HPDE6-E6E7 (cell line): ENCODE results near the gene USP3.
"Not testable (repeated sequence)": the region's sequence is repeated elsewhere in the genome, so short reads cannot be mapped to it uniquely, and the experiment has no call there.

Experiments used
- DNase-seq: peaks from one replicate; pipeline ENCODE4 v3.0.0; 2011; ENCODE audit warnings: missing footprints; ENCODE audit errors: extremely low spot score

Gene USP3

DNA sequence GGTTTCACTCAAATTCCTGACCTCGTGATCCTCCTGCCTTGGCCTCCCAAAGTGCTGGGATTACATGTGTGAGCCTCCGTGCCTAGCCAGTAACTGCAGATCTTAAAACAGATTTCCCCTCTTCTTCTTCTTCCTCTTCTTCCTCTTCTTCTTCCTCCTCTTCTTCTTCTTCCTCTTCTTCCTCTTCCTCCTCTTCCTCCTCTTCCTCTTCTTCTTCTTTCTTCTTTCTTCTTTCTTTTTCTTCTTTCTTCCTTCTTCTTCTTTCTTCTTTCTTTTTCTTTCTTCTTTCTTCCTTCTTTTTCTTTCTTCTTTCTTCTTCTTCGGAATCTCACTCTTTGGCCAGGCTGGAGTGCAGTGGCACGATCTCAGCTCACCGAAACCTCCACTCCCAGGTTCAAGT, 7.8 kb downstream of the USP3 start:
- no peak for DNase-seq

- DNase-seq = no peak
These were observed 8.9 kb downstream of the USP3 start for GRCh38 chr15:63513271-63513670.

- DNase-seq = no peak
These were observed 9.3 kb downstream of the USP3 start for GRCh38 chr15:63513728-63514127.

DNA sequence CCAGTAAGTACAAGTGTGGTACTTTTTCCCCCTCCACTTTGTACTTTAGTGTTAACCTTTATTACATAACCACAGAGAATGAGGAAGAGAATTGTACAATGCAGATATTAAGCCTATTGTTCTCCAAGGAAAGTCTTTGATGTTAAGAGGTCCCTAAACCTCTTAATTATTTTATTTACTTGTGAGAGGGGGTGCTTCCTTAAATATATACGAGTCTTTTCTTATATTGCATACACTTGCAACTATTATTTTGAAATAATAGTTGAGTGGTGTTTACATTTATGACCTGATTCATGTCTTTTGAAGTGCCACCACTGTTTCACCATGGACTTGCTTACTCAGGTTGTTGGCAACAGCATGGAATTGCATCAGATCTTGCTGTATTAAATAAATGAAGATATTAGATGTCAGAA, 10.1 kb downstream of the USP3 start:
- DNase-seq = peak; percentile 38

- no peak for DNase-seq
These were observed 12.8 kb downstream of the USP3 start for GRCh38 chr15:63517202-63517601.

GRCh38 chr15:63517628-63518027, 13.2 kb downstream of the USP3 start:
- peak; percentile 33 for DNase-seq

GRCh38 chr15:63519041-63519440, 14.6 kb downstream of the USP3 start:
- no peak for DNase-seq

DNA sequence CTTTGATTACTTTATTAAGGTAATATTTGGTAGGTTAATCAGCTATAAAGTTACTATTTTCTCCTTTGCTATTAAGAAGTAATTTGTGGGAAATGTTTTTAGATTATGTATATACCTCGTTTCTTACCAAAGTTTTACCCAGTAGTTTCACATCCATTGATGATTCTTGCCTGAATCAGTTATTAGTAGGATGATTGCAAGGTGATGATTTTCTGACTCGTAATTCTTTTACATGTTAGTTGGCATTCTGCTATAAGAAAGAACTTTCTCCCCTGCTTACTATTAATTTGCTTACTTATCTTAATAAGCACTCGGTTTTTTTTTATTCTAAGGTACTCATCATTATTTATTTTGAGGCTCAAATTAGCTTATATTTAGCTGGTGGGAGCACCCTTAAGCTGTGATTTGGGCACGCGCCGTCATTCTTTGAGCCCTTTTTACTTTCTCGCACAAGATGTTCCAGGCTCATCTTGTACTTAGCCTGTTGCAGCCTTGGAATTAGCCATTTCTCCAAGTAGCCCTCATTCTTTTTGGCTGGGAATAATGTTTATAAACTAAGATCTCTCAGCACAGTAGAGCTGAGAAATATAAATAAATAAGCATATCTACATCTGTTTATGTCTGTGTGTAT, 15.3 kb downstream of the USP3 start:
- DNase-seq = no peak

- not testable (repeated sequence) for DNase-seq
These were observed 16.1 kb downstream of the USP3 start for GRCh38 chr15:63520462-63520861.

- peak; percentile 51 for DNase-seq
These were observed 17.8 kb downstream of the USP3 start for GRCh38 chr15:63522225-63522578.

DNA sequence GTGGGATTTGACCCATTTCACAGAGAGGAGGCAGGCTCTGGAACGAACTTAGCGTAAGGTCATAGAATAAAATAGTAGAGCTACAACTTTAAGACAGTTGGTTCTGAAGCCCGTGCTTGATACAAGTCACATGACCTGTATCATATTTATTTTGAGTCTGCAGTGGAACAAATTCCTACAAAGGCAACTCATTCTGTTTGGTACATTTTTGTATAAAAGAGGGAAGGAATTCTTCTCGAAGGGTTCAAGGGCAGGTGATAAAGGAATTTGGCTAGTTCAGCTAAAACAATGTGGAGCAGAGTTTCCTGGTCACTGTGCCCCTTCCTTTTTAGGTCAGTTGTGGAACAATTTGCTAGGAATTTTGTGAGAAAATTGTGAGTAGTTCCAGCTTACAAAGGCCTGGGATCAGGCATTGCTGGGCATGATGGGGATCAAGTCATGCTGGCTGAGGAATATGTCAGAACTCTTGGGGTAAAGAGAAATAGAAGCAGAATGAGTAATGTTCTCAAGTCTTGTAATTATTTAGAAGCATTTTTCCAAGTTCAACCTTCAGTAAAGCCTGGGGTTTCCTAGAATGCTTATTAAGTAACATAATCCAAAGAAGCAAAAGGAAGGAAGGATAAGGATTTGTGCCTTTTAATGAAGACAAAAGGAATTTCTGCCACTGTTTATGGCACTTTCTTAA, 19.1 kb downstream of the USP3 start:
- DNase-seq = no peak

DNA sequence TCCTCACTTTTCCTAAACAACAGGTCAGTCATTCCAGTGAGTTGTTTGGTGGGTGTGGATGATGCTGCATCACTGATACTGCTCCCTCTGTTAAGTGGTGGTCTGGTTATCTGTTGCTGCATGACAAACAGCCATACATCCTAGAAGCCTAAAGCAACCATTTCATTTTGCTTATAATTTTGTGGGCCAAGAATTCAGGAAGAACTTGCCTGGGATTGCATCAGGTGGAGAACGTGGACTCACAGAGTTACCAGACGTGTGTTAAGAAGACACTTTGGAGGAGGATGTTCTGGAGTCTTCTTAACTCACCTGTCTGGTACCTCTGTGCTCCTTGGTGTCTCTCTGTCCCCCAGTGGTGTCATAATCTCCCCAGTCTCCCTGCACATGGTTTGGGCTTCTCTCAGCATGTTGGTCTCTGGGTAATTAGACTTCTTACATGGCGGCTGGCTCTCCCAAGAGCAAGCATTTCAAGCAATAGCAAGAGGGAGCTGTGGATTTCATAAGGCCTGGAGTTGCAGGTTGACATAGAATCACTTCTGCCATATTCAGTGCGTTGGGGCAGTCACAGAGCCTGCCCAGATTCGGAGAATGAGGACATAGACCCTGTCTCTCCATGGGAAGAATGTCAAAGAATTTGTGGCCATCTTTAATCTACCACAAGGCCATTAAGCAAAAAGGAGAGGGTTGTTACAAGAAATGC, 20.1 kb downstream of the USP3 start:
- DNase-seq = no peak

- no peak for DNase-seq
These were observed 22.0 kb downstream of the USP3 start for GRCh38 chr15:63526401-63526800.

GRCh38 chr15:63528138-63528659, 23.8 kb downstream of the USP3 start:
- no peak for DNase-seq

GRCh38 chr15:63530235-63530634, 25.8 kb downstream of the USP3 start:
- no peak for DNase-seq

DNA sequence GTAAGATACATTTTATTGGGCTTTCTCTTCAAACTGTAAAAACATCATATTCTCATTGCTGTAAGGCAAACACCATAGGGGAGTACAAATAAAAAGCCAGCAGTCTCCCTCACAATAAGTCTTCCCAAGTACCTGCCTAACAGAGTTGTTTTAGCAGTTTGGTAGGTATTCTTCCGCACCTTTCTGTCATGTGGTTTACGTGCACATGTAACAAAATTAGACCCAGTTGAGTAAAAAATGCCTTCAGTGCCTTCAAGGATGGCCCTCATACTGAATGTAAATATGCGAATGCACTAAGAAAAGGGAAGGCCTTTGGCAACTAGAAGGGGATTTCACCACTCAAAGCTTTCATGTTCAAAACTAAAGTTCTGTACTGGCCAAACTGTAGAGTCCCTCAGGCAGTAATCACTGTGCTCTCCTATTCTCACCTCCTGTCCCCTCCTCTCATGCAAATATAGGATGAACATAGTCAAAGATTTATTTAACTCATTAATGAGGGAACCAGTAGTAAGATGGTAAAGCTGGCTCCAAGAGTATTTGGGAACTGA, 26.4 kb downstream of the USP3 start:
- DNase-seq = no peak

DNA sequence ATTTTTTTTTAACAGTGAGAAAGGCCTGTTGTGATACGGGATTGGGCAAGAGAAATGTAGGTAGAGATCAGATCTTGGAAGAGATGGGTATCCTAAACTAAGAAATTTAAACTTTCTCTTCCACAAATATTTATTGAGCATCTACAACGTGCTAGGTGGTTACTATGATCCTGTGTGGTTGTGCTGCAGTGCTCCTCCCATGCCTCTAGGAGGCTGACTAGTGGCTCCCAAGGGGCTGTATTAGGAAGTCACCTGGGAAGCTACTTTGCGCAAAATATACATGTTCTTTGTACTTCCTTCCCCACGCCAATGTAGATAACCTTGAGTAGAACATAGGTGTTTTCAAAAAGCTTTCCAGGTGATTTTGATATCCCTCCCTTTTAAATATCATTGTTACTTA, 27.2 kb downstream of the USP3 start:
- DNase-seq = no peak

DNA sequence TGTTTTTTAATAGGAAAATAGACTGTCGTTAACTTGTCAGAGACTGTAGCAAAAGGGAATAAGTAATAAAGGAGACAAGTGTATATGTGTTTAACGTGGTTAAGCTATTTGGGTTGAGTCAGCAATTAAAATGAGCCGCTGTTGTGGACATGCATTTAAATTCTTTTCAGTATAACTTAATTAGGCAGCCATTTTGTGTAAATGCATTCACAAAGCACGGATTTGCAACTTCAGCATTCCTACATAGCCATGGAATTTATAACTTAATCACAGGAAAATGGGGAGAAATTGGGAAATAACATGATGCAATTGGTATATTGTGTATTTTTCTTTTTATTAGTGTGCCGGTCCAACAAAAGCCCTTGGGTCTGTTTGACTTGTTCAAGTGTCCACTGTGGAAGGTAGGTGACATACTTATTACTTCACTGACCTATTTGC, 27.9 kb downstream of the USP3 start:
- no peak for DNase-seq

DNA sequence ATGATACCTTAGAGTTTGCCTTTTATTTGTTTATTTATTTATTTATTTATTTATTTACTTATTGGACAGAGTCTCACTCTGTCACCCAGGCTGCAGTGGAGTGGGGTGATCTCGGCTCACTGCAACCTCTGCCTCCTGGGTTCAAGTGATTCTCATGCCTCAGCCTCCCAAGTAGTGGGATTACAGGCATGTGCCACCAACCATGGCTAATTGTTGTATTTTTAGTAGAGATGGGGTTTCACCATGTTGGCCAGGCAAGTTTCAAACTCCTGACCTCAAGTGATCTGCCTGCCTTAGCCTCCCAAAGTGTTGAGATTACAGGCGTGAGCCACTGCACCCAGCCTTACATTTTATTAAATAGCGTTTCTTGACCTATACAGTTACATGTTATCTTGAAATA, 30.5 kb downstream of the USP3 start:
- not testable (repeated sequence) for DNase-seq

DNA sequence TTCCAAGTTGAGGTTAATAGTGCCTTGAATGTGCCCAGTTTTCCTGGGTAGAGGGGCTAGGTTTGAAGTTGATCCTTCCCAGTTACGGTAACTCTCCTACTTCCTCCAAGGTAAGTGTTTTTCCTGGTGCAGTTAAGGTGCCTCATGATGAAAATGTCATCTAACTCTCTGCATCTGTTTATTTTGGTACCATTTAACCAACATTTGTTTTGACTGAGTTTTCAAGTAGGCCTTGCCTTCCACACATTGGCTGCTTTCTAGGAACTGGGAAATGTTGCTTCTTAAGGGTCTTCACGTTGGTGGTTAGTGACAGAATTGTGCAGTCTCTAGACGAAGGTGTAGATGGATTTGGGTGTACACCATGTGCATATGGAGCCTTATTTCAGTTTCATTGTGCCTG, 31.3 kb downstream of the USP3 start:
- no peak for DNase-seq

GRCh38 chr15:63538876-63539275, 34.5 kb downstream of the USP3 start:
- DNase-seq = no peak

DNA sequence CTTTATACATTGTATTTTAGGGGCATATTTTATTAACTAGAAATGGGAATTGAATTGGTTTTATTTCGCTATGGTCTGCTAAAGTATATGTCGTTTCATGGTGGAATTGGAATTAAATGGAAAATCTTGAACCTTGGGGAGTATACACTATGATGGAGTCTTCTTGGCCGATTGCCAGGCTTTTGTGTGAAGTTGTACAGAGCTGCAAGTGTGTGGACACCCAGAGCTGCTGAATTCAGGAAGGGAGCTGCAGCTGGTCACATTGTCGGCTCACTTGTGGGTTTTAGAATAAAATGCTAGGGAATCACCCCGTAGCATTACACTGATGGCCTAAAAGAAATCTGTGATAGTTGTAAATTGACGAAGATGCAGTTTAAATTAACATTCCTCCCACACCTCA, 35.1 kb downstream of the USP3 start:
- DNase-seq = no peak

DNA sequence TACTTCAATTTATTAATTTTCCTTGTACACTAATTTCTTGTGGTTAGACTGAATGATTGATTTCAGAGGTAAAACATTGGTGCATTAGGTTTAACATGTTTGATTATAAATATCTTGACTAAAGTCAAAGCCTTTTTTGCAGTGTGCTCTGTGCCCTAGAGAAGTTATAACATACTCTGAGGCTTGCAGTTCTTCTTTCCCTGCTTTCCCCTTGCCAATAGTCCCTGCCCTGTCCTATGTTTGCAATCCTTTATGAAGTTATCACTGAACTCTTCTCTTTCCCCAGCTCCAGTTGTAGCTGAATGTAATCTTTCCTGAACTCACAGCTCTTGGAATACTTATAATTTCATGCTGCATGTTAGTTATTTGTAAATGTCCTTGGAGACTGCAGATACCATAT, 35.6 kb downstream of the USP3 start:
- DNase-seq = no peak
